HG02610 (cell line): ENCODE measurements around the gene NUP93.
A peak's percentile ranks its signal among the peaks of the same experiment; 100 is the strongest.
"Not testable (repeated sequence)": the region's sequence is repeated elsewhere in the genome, so short reads cannot be mapped to it uniquely, and the experiment has no call there.

Experiments used
- ATAC-seq: cut with Tn5 transposase; IDR thresholded peaks from one replicate; pipeline ENCODE4 v1.9.1; 2021; ENCODE audit warnings: mild to moderate bottlenecking, moderate library complexity; ENCODE audit not compliant: unreplicated experiment

NUP93 gene

DNA sequence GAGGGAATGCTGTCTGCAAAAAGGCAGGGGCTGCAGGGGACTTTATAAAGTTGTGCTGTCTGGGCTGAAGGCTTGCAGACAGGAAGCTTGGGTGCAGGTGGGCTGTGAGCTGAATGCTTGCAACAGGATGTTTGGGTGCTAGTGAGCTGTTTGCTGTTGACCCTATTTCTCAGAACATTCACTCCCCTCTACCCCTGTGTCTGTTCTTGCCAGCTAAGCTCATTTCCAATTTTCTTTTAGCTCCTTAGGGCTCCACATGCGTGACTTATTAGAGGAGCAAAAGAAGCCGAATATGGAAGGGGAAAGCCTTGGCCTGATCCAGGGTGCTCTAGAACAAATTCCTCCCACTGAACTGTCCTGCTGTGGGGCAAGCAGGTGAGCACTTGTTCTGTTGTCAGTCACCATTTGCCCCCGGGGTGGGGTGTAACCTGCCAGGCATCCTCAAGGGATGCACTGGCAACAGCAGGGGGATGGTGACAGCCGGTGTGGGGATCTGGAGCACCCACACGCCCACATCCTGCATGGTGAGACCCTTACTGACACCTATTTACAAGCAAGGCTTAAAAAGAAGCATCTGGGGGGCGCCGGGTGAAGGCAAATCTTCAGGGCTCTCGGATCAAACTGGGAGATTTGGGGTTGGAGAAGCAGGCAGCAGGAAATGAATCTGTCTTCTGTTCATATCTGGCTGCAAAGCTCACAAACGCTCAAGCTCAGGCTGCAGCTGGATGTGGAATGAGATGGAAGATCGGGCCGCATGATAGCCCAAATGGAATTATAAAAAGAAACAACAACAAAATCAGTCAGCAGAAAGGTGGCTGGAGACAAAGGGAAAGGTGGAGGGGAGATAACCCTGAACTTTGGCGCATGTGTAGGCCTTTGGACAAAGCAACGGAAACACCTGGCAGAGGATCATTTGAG, 21.1 kb upstream of the NUP93 start:
- ATAC-seq = no peak

DNA sequence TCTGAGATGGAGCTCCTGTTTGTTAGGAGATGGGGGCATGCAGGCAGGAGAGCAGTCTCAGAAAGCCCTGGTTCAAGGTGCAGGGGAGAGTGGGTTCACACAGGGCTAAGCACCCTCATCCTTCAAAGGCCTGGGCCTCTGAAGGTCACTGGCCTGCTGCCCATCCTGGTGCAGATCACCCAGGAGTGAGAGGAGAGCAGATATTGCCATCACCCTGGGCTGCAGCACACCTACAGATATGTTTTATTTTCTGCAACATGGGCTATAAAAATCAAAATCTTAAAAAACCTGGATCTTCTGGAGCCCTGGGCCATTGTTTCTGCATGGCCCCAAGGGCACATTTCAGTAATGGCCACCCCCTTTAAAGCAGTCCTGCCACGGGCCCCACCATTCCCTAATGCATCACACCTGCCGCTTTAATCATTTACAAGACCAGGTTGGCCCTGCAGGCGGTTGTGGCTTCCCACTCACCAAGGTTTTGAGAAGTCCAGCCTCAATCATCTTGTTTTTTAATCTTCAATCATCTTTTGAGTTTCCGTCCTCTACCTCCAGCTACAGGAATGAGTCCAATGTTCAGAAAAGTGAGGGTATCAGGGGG, 20.4 kb upstream of the NUP93 start:
- ATAC-seq = no peak

DNA sequence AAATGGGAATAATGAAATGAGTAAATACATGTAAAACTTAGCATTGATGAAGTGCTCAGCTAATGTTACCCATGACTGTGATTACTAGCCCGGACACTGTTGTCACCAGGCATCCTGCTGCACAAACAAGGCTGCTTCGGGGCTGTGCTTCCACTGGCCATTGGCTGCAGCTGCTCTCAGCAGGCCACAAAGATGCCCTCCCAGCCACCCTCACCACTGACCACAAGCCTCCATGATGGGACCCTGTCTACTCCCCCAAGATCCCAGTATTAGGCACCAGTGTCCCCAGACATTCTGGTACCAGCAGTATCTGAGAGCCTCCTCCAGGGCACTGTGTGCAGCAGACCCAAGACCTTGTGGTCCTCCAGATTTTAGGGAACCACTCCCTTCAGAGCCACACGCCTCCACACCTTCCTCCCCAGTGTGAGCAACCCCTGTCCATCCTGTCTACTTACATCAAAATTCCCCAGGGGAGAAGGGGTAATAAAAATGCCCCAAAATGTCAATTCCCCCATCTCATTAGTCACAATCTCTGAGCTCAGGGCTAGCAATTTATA, 19.7 kb upstream of the NUP93 start:
- no peak for ATAC-seq

DNA sequence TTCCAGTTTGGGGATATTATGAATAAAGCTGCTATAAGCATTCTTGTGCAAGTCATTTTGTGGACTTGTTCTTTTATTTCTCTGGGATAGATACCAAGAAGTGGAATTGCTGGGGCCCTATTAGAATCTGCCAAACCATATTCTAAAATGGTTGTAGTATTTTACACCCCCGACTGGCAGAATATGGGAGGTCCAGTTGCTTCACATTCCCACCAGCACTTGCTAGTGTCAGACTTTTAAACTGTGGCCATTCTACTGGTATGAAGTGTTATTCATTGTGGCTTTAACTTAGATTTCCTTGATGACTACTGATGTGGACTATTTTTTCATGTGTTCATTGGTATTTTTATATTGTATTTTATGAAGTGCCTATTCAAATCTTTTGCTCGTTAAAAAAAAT, 18.1 kb upstream of the NUP93 start:
- ATAC-seq = no peak

DNA sequence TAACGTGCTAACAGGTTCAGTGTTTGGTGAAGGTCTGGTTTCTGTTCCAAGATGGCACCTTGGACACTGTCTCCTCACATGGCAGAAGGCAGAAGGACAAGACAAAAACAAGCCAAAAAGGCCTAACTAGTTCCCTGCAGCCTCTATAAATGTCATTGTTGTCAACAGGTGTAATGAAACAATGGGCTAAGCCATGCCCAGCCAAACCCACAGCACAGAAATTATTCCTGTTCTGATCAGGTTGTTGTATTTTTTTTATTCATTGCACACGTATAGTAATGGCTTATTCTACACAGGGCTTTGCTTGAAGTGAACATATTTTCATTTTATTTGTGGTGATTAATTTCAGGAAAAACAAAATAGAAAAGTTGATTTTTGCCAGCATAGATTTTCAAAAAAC, 16.1 kb upstream of the NUP93 start:
- ATAC-seq = no peak

DNA sequence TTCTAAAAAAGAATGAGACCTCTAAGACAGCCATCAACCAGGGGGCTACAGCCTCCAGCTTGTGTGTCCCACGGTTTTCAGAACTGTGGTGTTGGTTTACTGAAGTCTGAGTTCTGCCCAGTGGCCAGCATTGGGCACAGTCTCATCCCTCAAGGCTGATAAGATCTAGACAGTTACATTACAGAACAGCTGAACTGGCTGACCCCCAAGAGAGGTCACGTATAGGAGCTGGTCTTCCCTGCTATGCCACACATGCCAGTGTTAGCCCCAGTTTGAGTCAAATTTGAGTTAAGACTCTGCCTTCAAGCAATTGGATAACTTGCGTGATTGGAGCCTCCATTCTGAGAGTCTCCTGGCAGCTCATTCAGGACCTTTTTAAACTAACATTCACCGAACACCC, 14.8 kb upstream of the NUP93 start:
- ATAC-seq = no peak

DNA sequence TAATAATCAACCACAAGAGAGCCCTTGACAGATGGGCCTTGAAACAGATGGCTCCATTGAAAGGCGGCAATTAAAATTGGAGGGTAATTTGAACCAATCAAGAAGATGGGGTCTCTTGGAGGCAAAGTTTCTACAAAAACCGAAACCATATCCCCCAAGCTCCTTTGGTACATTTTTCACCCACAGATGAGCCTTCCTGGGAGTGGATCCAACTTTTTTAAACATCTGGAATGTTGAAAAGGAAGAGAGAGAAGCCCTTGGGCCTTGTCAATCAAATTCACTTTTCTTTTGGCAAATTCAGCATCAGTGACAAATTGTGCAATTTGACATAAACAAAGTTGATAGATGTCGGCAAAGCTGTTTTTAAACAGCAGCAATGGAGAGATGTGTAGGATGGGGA, 13.2 kb upstream of the NUP93 start:
- ATAC-seq = no peak

DNA sequence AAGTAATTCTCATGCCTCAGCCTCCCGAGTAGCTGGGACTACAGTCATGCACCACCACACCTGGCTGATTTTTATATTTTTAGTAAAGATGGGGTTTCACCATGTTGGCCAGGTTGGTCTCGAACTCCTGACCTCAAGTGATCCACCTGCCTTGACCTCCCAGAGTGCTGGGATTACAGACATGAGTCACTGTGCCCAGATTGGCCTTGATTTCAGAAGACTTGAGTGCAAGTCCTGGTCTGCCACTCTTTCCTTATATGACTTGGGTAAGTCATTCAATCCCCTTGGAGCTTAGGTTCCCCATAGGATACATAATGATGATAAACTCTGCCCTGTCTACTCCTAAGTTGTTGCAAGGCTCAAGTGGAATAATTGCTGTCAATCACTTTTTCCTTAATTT, 12.4 kb upstream of the NUP93 start:
- not testable (repeated sequence) for ATAC-seq

DNA sequence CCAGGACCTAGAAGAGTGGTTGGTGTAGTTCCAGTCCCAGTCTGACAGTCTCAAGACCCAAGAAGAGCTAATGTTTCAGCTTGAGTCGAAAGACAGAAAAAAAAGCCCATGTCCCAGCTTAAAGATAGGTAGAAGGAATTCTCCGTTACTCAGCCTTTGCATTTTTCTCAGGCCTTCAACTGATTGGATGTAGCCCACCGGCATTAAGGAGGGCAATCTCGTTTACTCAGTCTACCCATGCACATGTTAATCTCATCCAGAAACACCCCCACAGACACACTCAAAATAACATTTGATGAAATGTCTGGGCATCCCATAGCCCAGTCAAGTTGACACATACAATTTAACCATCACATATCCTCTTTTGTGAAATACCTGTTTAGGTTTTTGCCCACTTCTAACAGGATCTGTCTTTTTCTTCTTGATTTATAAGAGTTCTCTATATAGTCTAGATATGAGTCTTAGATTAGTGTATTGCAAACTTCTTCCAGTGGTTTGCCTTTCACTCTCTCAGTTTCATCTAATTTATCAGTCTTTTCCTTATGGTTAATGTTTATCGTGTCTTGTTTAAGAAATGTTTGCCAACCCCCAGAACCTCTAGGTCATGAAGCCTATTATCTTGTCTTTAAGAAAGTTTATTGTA, 7.6 kb upstream of the NUP93 start:
- no peak for ATAC-seq

DNA sequence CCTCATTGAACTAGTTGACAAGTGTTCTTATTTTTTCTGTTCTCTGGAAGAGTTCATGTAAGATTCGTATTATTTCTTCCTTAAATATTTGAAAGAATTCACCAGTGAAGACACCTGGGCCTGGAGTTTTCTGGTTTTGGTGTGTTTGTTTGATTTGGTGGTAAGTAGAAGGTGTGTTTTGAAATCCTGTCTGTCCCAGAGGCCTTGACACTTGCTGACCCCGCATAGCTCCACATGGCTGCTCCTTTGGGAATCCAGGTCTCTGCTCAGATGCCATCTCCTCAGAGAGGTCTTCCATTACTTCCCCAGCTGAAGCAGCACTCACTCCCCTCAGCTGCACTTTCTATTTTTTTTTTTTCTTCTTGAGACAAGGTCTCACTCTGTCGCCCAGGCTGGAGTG, 5.7 kb upstream of the NUP93 start:
- no peak for ATAC-seq

DNA sequence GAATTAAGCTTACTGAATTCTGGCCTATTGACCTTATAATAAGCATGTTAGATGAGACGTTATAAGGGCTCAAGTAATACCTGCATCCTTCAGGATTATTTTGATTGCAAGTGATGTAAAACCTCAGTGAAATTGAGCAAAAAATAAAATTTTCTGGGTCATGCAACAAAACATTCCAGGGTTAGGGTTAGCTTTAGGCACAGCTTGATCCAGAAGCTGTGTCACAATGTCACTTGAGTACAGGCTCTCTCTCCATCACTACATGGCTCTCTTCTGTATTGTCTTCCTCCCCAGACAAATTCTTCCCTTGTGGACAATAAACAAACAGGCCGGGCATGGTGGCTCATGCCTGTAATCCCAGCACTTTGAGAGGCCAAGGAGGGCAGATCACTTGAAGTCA, 3.6 kb upstream of the NUP93 start:
- no peak for ATAC-seq

DNA sequence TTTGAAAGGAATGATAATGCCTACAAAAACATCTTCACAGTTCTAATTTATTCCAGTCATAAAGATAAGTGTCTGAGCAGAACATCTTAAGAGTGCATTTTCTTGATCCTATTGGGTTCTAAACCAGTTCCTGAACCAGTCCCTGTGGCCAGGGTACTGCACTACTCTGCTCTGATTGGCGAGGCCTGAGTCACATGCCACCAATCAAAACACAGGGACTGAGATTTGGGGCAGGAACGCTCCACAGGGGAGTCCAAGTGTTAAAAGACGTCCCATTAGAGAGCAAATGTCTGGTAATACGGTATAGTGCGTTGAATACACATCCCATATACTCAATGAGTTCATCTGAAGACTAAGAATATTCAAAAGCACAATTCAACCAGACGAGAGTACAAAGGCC, 3.0 kb upstream of the NUP93 start:
- no peak for ATAC-seq

DNA sequence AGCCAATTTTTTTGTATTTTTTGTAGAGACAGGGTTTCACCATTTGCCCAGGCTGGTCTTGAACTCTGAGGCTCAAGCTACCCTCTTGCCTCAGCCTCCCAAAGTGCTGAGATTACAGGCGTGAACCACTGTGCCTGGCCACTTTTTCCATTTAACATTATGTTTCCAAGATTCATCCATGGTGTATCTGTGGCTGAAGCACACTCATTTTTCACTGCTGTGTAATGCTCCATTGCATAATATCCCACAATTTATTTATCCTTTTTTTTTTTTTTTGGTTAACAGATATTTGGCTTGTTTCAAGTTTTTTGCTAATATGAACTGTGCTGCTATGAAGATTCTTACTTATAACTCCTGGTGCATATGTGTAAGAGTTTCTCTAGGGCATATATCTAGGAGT, 1.9 kb upstream of the NUP93 start:
- no peak for ATAC-seq

DNA sequence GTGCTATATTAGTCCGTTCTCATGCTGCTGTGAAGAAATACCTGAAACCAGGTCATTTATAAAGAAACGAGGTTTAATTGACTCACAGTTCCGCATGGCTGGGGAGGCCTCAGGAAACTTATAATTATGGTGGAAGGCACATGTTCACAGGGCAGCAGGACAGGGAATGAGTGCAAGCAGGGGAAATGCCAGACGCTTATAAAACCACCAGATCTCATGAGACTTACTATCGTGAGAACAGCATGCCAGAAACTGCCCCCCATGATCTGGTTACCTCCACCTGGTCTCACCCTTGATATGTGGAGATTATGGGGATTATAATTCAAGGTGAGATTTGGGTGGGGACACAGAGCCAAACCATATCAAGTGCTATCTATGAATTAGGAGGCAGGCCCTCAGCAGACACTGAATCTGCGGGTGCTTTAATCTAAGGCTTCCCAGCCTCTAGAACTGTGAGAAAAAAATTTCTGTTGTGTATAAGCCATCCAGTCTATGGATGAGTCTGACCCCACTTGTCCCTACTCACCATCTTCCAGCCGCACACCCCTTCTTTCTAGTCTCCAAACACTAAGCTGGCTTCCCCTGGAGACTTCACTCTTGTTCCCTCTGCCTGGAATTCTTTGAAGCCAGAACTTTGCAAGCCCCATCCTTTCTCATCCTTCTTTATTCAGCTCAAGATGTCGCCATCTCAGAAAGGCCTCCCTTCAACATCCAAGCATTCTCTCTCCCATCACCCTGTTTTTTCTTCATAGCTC, 772 bp upstream of the NUP93 start:
- no peak for ATAC-seq

DNA sequence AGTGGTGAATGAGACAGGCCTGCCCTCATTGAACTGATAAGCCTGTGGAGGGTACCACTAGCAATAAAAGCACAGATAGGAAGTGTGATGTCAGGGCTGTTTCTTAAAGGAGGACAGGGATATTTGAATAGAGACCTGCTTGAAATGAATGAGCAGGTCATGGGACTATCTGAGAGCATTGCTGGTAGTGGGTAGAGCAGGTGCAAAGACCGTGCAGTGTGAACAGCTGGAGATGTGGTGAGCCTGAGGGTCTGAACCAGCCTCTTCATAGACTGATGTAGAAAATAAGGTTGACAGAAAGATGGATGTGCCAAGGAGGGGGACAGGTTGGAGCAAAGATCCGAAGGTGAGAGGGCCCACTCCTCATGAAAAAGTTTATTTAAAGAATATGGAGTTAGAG, 2.4 kb downstream of the NUP93 start:
- ATAC-seq = peak; percentile 65

DNA sequence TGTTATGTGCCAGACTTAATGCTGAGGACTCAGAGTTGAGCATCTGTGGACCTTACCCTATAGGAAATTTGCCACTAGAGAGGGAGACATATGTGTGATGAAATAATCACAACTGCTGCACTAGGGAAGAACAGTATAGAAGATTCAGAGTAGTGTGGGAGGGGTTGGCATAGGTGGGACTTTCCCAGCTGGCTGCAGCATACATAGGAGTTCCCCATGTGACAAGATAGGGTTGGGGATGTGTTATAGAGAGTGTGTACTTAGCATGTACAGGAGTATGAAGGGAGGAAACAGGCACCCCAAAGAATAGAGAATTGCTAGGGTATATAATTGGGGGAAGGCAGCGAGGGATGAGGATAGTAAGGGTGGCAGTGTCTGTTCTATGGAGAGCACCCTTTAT, 2.9 kb downstream of the NUP93 start:
- ATAC-seq = peak; percentile 68

DNA sequence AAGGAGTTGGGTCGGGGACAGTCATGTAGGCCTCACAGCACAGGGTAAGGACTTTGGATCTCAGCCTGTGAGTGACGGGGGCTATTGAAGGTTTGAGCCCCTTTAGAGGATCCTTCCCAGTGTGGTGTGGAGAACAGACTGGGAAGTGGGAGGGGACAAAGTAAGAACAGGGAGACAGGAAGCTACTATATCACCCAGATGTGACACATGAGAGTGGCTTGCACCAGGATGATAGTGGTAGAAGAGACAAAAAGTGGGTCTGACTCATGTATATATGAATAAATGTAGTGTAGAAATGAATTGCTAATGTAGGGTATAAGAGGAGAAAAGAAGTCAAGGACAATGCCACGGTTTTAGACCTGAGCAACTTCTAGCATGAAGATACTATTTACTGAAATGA, 4.5 kb downstream of the NUP93 start:
- ATAC-seq = no peak

DNA sequence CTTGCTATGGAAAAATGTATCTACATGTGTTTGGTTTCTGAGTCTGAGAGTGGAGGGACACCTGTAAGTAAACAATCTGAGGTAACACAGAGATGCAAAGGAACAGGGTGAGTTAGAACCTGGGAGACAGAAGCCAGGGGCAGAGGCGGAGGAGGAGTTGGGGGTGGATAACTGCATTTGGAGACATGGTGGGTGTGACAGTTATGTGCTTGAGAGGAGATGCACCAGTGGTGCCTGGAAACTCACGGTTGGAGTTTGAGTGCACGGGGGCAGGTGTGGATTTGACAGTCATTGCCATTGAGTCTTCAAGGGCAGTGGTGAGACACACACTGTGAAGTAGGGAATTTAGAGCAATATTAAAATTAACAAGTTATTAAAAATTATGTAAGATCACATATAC, 6.5 kb downstream of the NUP93 start:
- ATAC-seq = no peak

DNA sequence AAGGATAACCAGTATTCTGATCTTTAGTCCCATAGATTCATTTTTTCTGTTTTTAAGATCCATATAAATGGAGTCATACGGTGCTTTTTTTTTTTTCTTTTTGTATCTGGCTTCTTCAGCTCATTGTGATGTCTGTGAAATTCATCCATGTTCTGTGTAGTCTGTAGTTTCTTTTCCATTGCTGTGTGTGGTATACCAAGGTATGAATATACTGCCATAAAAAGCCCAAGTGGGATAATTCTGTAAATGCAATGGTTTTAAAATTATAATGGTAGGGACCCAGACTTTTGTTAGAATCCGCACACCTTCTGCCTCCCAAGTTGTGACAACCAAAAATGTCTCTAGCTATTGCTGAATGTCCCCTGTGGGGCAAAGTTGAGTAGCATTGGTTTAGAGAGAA, 7.6 kb downstream of the NUP93 start:
- ATAC-seq = no peak

DNA sequence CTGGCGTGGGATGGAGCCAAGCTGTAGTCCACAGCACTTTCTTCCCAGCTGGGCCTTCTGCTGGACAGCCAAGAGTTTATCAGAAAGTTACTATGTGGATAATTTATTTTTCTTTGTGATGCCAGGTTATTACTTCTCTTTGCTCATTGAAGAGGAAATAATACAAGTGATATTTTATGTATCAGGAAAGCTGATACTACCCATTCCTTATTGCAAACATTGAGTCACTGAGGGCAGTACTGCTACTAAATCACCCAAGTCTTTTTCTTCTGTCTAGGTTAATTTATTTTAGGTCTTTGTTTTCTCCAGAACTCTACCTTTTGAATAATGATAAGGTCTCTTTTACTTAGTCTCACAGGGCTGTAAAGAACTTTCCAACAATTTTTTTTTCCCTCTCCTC, 8.3 kb downstream of the NUP93 start:
- ATAC-seq = no peak

DNA sequence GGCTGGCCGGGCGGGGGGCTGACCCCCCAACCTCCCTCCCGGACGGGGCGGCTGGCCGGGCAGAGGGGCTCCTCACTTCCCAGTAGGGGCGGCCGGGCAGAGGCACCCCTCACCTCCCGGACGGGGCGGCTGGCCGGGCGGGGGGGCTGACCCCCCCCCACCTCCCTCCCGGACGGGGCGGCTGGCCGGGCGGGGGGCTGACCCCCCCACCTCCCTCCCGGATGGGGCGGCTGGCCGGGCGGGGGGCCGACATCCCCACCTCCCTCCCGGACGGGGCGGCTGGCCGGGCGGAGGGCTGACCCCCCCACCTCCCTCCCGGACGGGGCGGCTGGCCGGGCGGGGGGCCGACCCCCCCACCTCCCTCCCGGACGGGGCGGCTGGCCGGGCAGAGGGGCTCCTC, 9.4 kb downstream of the NUP93 start:
- ATAC-seq = not testable (repeated sequence)
